ENCODE measurements around the gene LLGL2.
"Not testable (repeated sequence)": the region's sequence is repeated elsewhere in the genome, so short reads cannot be mapped to it uniquely, and the experiment has no call there.

Gene LLGL2

GRCh38 chr17:75589012-75589918 lies 63.8 kb downstream of the LLGL2 start:
- in situ Hi-C loops (cut with MboI; ENCODE audit: low sequenced_read_pairs) = no loop called here

- in situ Hi-C loops (cut with MboI; ENCODE audit: low sequenced_read_pairs) = no loop called here
Observed at GRCh38 chr17:75589919-75590303, 64.4 kb downstream of the LLGL2 start.

- in situ Hi-C loops (cut with MboI; ENCODE audit: low sequenced_read_pairs) = no loop called here
Observed at GRCh38 chr17:75590314-75590761, 64.8 kb downstream of the LLGL2 start.

- in situ Hi-C loops (cut with MboI; ENCODE audit: low sequenced_read_pairs) = no loop called here
Observed at GRCh38 chr17:75590849-75591721, 65.6 kb downstream of the LLGL2 start.

GRCh38 chr17:75591722-75592302 lies 66.3 kb downstream of the LLGL2 start:
- in situ Hi-C loops (cut with MboI; ENCODE audit: low sequenced_read_pairs) = no loop called here

- in situ Hi-C loops (cut with MboI; ENCODE audit: low sequenced_read_pairs) = no loop called here
Observed at GRCh38 chr17:75592348-75593020, 67.0 kb downstream of the LLGL2 start.

- in situ Hi-C loops (cut with MboI; ENCODE audit: low sequenced_read_pairs) = not testable (repeated sequence)
Observed at GRCh38 chr17:75593430-75593829, 67.9 kb downstream of the LLGL2 start.

- in situ Hi-C loops (cut with MboI; ENCODE audit: low sequenced_read_pairs) = no loop called here
Observed at GRCh38 chr17:75594499-75595283, 69.2 kb downstream of the LLGL2 start.

- in situ Hi-C loops (cut with MboI; ENCODE audit: low sequenced_read_pairs) = no loop called here
Observed at GRCh38 chr17:75595284-75595919, 69.9 kb downstream of the LLGL2 start.

- in situ Hi-C loops (cut with MboI; ENCODE audit: low sequenced_read_pairs) = no loop called here
Observed at GRCh38 chr17:75595920-75596313, 70.4 kb downstream of the LLGL2 start.

- in situ Hi-C loops (cut with MboI; ENCODE audit: low sequenced_read_pairs) = no loop called here
Observed at GRCh38 chr17:75596320-75597087, 71.0 kb downstream of the LLGL2 start.

- in situ Hi-C loops (cut with MboI; ENCODE audit: low sequenced_read_pairs) = no loop called here
Observed at GRCh38 chr17:75601057-75601987, 75.8 kb downstream of the LLGL2 start.

GRCh38 chr17:75602644-75603043 lies 77.1 kb downstream of the LLGL2 start:
- in situ Hi-C loops (cut with MboI; ENCODE audit: low sequenced_read_pairs) = no loop called here

GRCh38 chr17:75603123-75603522 lies 77.6 kb downstream of the LLGL2 start:
- in situ Hi-C loops (cut with MboI; ENCODE audit: low sequenced_read_pairs) = no loop called here

GRCh38 chr17:75604034-75604695 lies 78.7 kb downstream of the LLGL2 start:
- in situ Hi-C loops (cut with MboI; ENCODE audit: low sequenced_read_pairs) = no loop called here

- in situ Hi-C loops (cut with MboI; ENCODE audit: low sequenced_read_pairs) = no loop called here
Observed at GRCh38 chr17:75605790-75606189, 80.3 kb downstream of the LLGL2 start.

GRCh38 chr17:75607086-75607485 lies 81.6 kb downstream of the LLGL2 start:
- in situ Hi-C loops (cut with MboI; ENCODE audit: low sequenced_read_pairs) = no loop called here
